ENCODE data around the gene EHBP1L1.

Gene EHBP1L1

GRCh38 chr11:65538232-65538914 lies 37.5 kb upstream of the EHBP1L1 start:
- H3K27ac Mint-ChIP-seq = no peak overlapping the region
- H3K4me3 Mint-ChIP-seq = no peak overlapping the region
- H3K36me3 Mint-ChIP-seq (ENCODE audit: low read depth) = peaks cover 33% of the 10 kb centered on the region
- H3K9me3 Mint-ChIP-seq = no peaks in the 10 kb centered on the region
- peaks cover 20% of the 10 kb centered on the region for H3K4me1 Mint-ChIP-seq
- TF ChIP-seq CTCF (IDR thresholded peaks at IDR 0.05) = no peak
- H3K27me3 Mint-ChIP-seq (ENCODE audit: low read depth, poor library complexity) = peaks cover 51% of the 10 kb centered on the region
- DNase-seq = no peak

- Mint-ChIP-seq H3K36me3 (ENCODE audit: low read depth) (peaks cover 33% of the 10 kb centered on the region), H3K9me3 (no peaks in the 10 kb centered on the region), H3K27me3 (ENCODE audit: low read depth, poor library complexity) (peaks cover 53% of the 10 kb centered on the region), H3K4me1 (peaks cover 25% of the 10 kb centered on the region), H3K27ac (no peak overlapping the region), H3K4me3 (peak overlapping the region; percentile 72)
- no peak for TF ChIP-seq CTCF (IDR thresholded peaks at IDR 0.05)
- peak; percentile 63 for DNase-seq
Measured at GRCh38 chr11:65538915-65539743, 36.7 kb upstream of the EHBP1L1 start.

GRCh38 chr11:65539744-65540289 lies 36.0 kb upstream of the EHBP1L1 start:
- peaks cover 26% of the 10 kb centered on the region for H3K36me3 Mint-ChIP-seq (ENCODE audit: low read depth)
- H3K27me3 Mint-ChIP-seq (ENCODE audit: low read depth, poor library complexity) = peaks cover 60% of the 10 kb centered on the region
- H3K4me1 Mint-ChIP-seq = peaks cover 32% of the 10 kb centered on the region

GRCh38 chr11:65540290-65541092 lies 35.4 kb upstream of the EHBP1L1 start:
- TF ChIP-seq CTCF (IDR thresholded peaks at IDR 0.05) = peak; percentile 58
- peak overlapping the region; percentile 70 for H3K4me3 Mint-ChIP-seq
- H3K27ac Mint-ChIP-seq = no peak overlapping the region
- peaks cover 66% of the 10 kb centered on the region for H3K27me3 Mint-ChIP-seq (ENCODE audit: low read depth, poor library complexity)
- H3K4me1 Mint-ChIP-seq = peaks cover 38% of the 10 kb centered on the region
- H3K9me3 Mint-ChIP-seq = no peaks in the 10 kb centered on the region
- peak; percentile 90 for DNase-seq
- H3K36me3 Mint-ChIP-seq (ENCODE audit: low read depth) = peaks cover 24% of the 10 kb centered on the region

More at GRCh38 chr11:65539744-65540289, 36.0 kb upstream of the EHBP1L1 start:
- Mint-ChIP-seq H3K27ac (no peak overlapping the region), H3K4me3 (peak overlapping the region; percentile 70), H3K9me3 (no peaks in the 10 kb centered on the region)
- DNase-seq = no peak
- no peak for TF ChIP-seq CTCF (IDR thresholded peaks at IDR 0.05)

- no peak overlapping the region for H3K27ac Mint-ChIP-seq
- H3K27me3 Mint-ChIP-seq (ENCODE audit: low read depth, poor library complexity) = peaks cover 75% of the 10 kb centered on the region
- H3K9me3 Mint-ChIP-seq = no peaks in the 10 kb centered on the region
- no peak for DNase-seq
- H3K4me1 Mint-ChIP-seq = peaks cover 46% of the 10 kb centered on the region
- peaks cover 20% of the 10 kb centered on the region for H3K36me3 Mint-ChIP-seq (ENCODE audit: low read depth)
- peak overlapping the region; percentile 70 for H3K4me3 Mint-ChIP-seq
- no peak for TF ChIP-seq CTCF (IDR thresholded peaks at IDR 0.05)
Measured at GRCh38 chr11:65541093-65541982, 34.5 kb upstream of the EHBP1L1 start.

Data from nephron progenitor cell (in vitro differentiated cells).